Duodenal mucosa (tissue), 2 donors: ENCODE results near the gene EFCAB14.
"Not testable (repeated sequence)": the region's sequence is repeated elsewhere in the genome, so short reads cannot be mapped to it uniquely, and the experiment has no call there.

ENCODE experiments used
- H3K27ac ChIP-seq: one replicate; pipeline ENCODE4 v1.7.0; 2013; ENCODE audit warnings: low read depth, low read length
- H3K27me3 ChIP-seq, 2 donors: one replicate each; pipeline ENCODE4 v1.7.0; 2013; ENCODE audit warnings: low read length in 2 of 2, control low read depth in 1 of 2; ENCODE audit not compliant: insufficient read depth in 2 of 2, control insufficient read depth in 1 of 2
- H3K36me3 ChIP-seq, 2 donors: one replicate each; pipeline ENCODE4 v1.7.0; 2013; ENCODE audit warnings: low read length in 2 of 2, control low read depth in 1 of 2; ENCODE audit not compliant: insufficient read depth in 2 of 2, control insufficient read depth in 1 of 2
- H3K4me1 ChIP-seq, 2 donors: one replicate each; pipeline ENCODE4 v1.7.0; 2013; ENCODE audit warnings: low read length in 2 of 2, control low read depth in 1 of 2; ENCODE audit not compliant: insufficient read depth in 2 of 2, control insufficient read depth in 1 of 2
- H3K4me3 ChIP-seq, 2 donors: one replicate each; pipeline ENCODE4 v1.7.0; 2013; ENCODE audit warnings: low read length in 2 of 2, low read depth in 1 of 2
- H3K9ac ChIP-seq, 2 donors: one replicate each; pipeline ENCODE4 v1.7.0; 2013; ENCODE audit warnings: low read length in 2 of 2, low read depth in 1 of 2
- H3K9me3 ChIP-seq, 2 donors: one replicate each; pipeline ENCODE4 v1.7.0; 2013; ENCODE audit warnings: low read length in 2 of 2, control low read depth in 1 of 2; ENCODE audit not compliant: control insufficient read depth in 1 of 2

The EFCAB14 gene

DNA sequence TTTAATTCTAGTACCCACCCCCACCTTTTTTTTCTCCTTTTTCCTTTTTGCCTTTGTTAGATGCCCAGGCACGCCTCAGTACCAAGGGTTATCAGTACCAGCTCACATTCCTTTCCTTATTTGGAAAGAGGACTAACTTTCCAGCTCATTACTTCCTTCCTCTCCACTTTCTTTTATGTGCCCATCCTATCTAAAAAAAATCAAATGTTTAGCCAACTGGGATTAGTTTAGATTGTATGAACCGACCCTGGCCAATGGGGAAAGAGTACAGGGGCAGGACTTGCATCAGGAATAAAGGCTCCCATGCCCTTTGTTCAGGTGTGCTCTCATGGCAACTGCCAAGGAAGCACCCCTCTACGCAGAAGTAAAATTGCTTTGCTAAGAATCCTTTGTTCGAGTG is 35.8 kb upstream of the EFCAB14 start:
- not testable (repeated sequence) for H3K36me3 ChIP-seq, H3K9me3 ChIP-seq, H3K27me3 ChIP-seq, H3K27ac ChIP-seq, H3K4me3 ChIP-seq
- Histone ChIP-seq H3K4me1 (peaks cover 27 to 46% of the 10 kb centered on the region in 2 donors), H3K9ac (peak overlapping the region; percentile 16 to 45)

DNA sequence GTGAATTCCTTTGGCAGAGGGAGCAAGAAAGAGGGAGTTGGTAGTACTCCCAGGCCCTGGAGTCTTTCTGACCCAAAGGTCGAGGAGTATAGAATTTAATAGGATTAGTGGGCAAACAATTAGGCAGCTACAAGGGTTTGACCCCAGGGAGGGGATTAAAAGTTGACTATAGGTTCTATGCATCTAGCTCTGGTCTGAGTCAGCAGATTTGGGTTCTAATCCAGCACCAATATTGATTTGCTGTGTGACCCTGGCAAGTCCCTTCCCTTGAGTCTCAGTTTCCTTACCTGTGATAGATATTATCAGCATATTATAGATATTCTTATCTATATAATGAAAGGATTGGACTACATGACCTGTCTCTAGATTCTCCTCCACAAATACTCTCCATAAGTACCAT is 35.1 kb upstream of the EFCAB14 start:
- Histone ChIP-seq H3K27me3 (no peaks in the 10 kb centered on the region), H3K4me3 (no peak overlapping the region), H3K9ac (no peak overlapping the region), H3K9me3 (no peaks in the 10 kb centered on the region), H3K36me3 (no peaks in the 10 kb centered on the region), H3K27ac (no peak overlapping the region), H3K4me1 (peaks cover 27 to 43% of the 10 kb centered on the region in 2 donors)

- H3K4me1 ChIP-seq, result peaks cover 10 to 18% of the 10 kb centered on the region in 2 donors
- H3K4me3 ChIP-seq, result no peak overlapping the region
- H3K9ac ChIP-seq, result no peak overlapping the region
- no peak overlapping the region for H3K27ac ChIP-seq
- no peaks in the 10 kb centered on the region for H3K36me3 ChIP-seq
- H3K27me3 ChIP-seq, result no peaks in the 10 kb centered on the region
- no peaks in the 10 kb centered on the region for H3K9me3 ChIP-seq
Observed at GRCh38 chr1:46749921-46750404, 31.0 kb upstream of the EFCAB14 start.

DNA sequence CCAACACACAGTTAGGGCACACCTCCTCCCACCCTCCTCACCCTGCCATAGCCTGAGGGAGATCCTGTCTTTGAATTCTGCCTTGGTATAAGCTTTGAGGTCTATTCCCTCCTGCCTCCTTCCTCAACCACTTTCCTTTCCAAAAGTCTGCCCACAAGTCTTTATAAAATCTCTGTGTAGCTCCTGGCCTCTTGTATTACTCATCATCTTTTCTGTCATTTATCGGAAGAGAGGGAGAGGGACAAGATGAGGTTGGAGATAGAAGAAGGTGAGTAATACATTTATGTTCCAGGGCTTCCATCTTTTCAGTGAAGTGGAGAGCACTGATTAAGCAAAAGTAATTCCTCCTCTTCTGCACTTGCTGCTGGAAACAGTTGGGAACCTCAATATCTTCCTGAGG is 30.5 kb upstream of the EFCAB14 start:
- peaks cover 10 to 16% of the 10 kb centered on the region in 2 donors for H3K4me1 ChIP-seq
- H3K9ac ChIP-seq, result no peak overlapping the region
- H3K9me3 ChIP-seq, result no peaks in the 10 kb centered on the region
- no peaks in the 10 kb centered on the region for H3K27me3 ChIP-seq
- no peak overlapping the region for H3K27ac ChIP-seq
- no peak overlapping the region for H3K4me3 ChIP-seq
- H3K36me3 ChIP-seq, result no peaks in the 10 kb centered on the region

- H3K36me3 ChIP-seq, result no peaks in the 10 kb centered on the region
- H3K27me3 ChIP-seq, result no peaks in the 10 kb centered on the region
- no peaks in the 10 kb centered on the region for H3K9me3 ChIP-seq
- no peak overlapping the region for H3K9ac ChIP-seq
- H3K27ac ChIP-seq, result no peak overlapping the region
- H3K4me1 ChIP-seq, result peaks cover 4 to 9% of the 10 kb centered on the region in 2 donors
- H3K4me3 ChIP-seq, result no peak overlapping the region
Observed at GRCh38 chr1:46747683-46748288, 28.9 kb upstream of the EFCAB14 start.

DNA sequence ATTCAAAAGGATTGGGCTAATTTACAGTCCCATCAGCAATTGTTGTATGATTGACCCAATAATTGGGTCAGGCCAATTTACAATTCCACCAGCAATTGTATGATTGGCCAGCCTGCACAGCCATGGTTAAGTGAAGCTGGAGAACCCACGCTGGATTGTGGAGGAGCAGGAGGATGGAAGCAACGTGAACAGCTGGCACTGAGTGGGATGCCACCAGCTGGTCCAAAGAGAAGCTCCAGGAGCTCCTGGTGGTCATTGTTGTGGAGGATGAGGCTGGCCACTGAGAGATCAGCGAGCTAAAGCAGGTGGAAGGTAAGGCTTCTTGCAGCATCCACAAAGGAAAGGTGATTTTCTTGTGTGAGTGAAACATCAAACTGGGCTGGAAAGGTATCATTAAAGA is 23.2 kb upstream of the EFCAB14 start:
- H3K27me3 ChIP-seq, result peaks cover 0 to 8% of the 10 kb centered on the region in 2 donors
- no peak overlapping the region for H3K4me3 ChIP-seq
- H3K36me3 ChIP-seq, result no peaks in the 10 kb centered on the region

DNA sequence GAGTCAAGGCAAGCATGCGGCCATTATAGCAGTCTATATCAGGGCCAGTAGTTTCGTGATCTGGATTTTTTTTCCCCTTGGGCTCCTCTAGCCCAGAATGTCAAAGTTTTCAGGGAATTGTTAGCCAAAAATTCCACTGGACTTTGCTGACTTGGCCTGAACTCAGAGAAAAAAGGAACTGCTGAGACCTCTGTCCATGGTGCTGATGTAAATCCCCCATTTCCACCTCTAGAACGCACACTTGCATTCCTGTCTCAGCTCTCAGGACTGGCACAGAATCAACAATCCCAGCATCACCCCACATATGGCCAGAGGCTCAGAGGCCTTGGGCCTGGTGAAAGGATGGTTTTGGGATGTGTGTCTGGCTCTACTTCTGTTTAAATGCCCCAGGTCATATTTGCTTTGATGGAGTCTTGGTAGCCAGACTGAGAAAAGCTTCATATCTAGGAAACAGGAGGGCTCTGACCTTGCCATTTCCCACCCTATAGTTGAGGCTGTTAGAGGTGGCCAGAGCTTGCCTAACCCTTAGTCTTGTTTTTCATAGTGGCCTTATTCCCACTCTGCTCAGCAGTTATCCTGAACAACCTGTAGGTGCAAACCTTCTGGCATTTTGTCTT is 16.9 kb upstream of the EFCAB14 start:
- H3K27ac ChIP-seq, result no peak overlapping the region
- H3K9me3 ChIP-seq, result no peaks in the 10 kb centered on the region
- H3K9ac ChIP-seq, result no peak overlapping the region
- no peaks in the 10 kb centered on the region for H3K36me3 ChIP-seq
- H3K27me3 ChIP-seq, result no peaks in the 10 kb centered on the region
- H3K4me1 ChIP-seq, result no peaks in the 10 kb centered on the region
- no peak overlapping the region for H3K4me3 ChIP-seq

More for the DNA sequence above, 23.2 kb upstream of the EFCAB14 start:
- no peak overlapping the region for H3K27ac ChIP-seq
- no peaks in the 10 kb centered on the region for H3K4me1 ChIP-seq
- no peaks in the 10 kb centered on the region for H3K9me3 ChIP-seq
- H3K9ac ChIP-seq, result no peak overlapping the region

GRCh38 chr1:46728327-46728873 is 9.5 kb upstream of the EFCAB14 start:
- H3K9me3 ChIP-seq, H3K4me1 ChIP-seq, H3K27ac ChIP-seq, H3K27me3 ChIP-seq, H3K4me3 ChIP-seq, H3K9ac ChIP-seq, H3K36me3 ChIP-seq: not testable (repeated sequence)

DNA sequence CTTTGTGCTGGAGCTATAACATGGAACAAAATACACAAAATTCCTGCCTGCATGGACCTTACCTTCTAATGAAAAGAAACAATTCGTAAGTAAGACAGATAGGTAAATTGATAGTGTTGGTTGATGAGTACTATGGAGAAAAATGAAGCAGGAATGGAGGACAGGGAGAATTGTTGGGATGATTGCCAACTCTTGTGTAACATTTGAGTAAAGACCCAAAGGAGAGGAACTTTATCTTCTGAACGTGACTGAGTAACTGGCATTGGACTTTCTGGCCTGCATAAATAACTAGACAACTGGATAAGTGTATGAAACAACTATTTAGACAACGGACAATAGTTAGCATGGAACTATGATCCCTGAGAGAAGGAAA is 6.8 kb upstream of the EFCAB14 start:
- H3K9ac ChIP-seq, result no peak overlapping the region
- no peak overlapping the region for H3K4me3 ChIP-seq
- no peaks in the 10 kb centered on the region for H3K9me3 ChIP-seq
- no peaks in the 10 kb centered on the region for H3K36me3 ChIP-seq
- no peaks in the 10 kb centered on the region for H3K27me3 ChIP-seq
- H3K27ac ChIP-seq, result no peak overlapping the region
- H3K4me1 ChIP-seq, result no peaks in the 10 kb centered on the region

DNA sequence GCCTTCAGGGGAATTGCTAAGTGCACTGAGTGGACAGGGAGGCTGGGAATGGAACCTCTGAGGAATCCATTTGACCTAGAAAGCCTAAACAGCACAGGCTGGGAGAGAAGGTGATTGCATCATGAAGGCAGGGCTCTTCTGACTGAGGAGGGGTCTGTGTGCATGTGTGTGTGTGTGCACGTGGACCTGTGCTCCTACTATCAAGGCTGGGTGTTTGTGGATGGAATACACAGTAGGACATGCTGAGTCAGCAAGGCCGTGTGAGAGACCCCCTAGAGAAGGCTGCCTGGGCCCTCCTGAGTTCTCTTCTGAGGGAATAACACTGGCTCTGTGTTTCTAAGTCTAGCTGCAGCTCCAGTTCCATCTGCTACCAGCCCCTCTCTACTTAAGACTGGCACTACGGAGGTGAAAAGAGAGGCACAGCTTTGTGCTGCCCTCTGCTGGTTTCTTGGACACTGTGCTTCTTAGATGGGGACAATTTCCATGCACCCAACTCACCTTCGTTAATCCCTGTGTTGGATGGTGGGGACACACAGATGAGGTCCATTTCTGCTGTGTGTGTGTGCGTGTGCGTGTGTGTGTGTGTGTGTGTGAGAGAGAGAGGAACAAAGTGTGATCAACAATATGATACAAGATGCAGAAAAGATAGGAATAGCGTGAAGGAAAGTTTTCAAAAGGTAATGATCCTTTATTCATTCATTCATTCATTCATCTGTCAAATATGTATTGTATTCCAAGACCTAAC is 6.2 kb upstream of the EFCAB14 start:
- Histone ChIP-seq H3K36me3 (no peaks in the 10 kb centered on the region), H3K4me3 (no peak overlapping the region), H3K27me3 (no peaks in the 10 kb centered on the region), H3K9me3 (no peaks in the 10 kb centered on the region), H3K27ac (no peak overlapping the region), H3K4me1 (no peaks in the 10 kb centered on the region), H3K9ac (no peak overlapping the region)
